Activated CD4-positive, alpha-beta T cell treated with anti-CD3 and anti-CD28 coated beads, Interleukin-2, Interleukin-6, amounts not matched to agents 100 ng/mL and 50 ng/mL, durations not matched to agents 16 hours and 8 hours (primary cell): Measurements from ENCODE around the gene SLC35F3.
"Not testable (repeated sequence)": the region's sequence is repeated elsewhere in the genome, so short reads cannot be mapped to it uniquely, and the experiment has no call there.

Experiments used
- DNase-seq: peaks from one replicate; pipeline ENCODE4 v3.0.0-alpha.2; 2020

Gene SLC35F3

GRCh38 chr1:234152344-234152743 lies 247.9 kb downstream of the SLC35F3 start:
- not testable (repeated sequence) for DNase-seq

GRCh38 chr1:234154320-234155251 lies 250.1 kb downstream of the SLC35F3 start:
- peak; percentile 73 for DNase-seq

DNA sequence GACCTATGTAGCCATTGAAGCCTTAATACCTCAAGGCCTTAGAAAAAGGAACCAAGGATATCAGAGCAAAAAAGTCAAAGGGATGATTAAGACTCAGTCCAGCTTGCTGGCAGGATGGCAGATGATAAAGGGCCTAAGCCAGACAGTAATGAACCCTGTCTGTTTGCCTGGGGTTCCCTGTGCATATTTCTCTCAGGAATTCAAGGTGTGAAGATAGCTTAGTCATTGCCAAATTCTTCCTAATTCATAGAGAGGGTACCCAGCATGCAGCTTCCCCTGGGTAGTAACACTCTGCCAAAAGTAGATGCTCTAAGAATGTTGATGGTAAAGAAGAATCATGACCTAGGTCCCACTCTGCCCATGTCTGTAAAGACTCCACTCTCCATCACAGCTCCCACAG lies 258.2 kb downstream of the SLC35F3 start:
- no peak for DNase-seq

- no peak for DNase-seq
Observed at GRCh38 chr1:234163267-234163919, 258.9 kb downstream of the SLC35F3 start.

DNA sequence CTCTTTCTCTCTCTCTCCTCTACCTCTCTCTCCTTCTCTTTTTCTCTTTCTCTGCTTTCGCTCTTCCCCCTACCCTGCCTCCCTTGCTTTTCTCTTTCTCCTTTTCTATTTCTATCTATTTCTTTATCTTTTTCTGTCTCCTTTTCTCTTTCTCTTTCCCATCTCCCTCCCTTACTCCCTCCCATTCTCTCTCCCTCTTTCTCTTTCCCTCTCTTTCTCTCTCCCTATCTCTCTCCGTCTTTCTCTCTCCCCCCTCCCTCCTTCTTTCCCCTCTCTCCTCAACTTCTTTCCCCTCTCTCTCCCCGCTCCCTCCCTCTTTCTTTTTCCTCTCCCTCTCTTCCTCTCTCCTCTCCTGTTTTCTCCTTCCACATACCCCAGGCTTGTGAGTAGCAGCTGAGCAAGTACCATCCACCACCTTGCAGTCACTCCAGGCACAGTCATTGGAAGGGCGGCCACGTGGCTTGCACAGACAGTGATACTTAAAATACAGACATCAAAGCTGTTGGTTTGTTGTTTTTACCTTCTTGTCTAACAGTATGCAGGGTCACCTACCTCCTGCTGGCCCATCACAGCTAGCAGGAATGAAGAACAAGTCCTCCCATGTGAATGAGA lies 259.7 kb downstream of the SLC35F3 start:
- no peak for DNase-seq

DNA sequence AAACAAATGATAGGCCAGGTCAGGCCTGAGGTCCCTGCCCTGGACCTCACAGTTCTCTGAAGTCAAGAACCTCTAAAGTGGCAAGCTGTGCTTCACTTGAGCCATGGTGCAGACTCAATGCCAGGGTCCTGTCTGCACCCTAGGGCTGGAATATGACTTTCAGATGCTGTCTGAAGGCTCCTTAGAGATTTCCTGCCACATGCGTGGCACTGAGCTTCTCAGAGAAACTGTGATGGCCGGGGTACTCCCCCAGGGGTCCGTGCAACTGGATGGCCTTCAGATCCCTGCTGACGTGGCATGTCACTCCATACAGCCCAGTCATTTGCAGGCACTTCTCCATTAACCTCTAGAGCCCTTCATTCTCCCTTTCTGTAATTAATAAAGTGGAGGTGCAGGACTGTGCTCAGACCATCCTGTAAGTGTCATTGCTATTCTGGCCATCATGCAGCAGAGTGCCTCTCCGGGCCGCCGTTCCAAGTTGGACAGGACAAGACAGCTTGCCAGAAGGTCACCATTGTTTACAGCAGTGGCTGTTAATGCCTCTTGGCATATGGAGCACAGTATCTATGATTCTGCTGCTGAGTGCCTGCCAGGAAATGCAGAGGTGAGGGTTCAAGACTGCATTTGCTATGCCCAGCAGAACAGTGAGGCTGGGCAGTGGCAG lies 263.7 kb downstream of the SLC35F3 start:
- DNase-seq = no peak

GRCh38 chr1:234169161-234169849 lies 264.8 kb downstream of the SLC35F3 start:
- no peak for DNase-seq

DNA sequence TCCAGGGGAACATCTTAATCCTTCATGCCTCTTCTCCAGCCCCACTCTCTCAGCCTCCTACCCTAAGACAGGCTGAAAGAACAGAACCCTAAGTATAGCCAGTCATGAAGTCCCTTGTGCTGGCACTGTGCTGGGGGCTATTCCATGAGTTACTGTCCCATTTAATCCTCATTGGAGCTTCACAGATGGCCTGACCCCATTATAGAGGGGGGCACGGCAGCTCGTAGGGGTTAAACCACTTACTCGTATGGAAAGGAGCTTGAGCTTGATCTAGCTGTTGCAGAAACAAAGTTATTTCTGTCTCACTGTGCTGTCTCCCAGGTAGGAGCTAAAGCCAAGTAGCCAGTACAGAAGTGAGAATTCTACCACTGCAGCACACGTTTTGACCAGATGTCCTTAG lies 265.6 kb downstream of the SLC35F3 start:
- no peak for DNase-seq

DNA sequence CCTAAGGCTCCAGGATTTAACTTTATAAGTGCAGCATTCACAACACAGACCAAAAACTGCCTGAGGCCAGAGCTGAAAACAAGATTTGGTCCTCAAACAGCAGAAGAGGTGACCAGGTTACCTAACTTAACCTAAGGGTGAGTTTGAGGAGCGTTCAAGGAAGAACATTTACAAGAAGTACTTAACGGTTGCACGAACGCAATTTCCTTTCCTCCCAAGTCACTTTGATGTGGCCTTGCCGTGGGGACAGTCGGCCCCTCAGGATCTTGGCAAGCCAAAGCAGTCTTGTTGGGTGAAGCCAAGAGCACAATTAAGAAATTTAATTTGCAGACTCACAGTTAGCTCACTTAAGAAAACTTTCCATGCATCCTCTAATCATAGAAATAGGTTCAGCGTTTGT lies 266.1 kb downstream of the SLC35F3 start:
- peak; percentile 62 for DNase-seq

GRCh38 chr1:234173968-234174367 lies 269.5 kb downstream of the SLC35F3 start:
- DNase-seq = no peak

DNA sequence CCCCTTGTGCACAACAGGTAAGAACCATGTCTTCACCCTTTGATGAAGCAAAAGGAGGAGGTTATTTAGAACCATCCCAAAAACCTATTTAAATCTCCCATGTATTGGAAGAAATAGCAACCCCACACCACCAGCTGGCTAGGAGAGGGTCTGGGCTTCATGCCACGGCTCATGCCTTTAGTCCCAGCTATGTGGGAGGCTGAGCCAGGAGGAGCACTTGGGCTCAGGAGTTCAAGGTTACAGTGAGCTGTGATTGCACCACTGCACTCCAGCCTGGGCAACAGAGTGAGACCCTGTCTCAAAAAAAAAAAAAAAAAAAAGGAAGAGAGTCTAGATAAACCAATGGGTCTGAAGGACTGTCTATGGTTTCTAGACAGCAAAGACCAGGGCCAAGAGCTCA lies 270.9 kb downstream of the SLC35F3 start:
- DNase-seq = no peak

GRCh38 chr1:234176000-234176399 lies 271.5 kb downstream of the SLC35F3 start:
- DNase-seq = no peak

- not testable (repeated sequence) for DNase-seq
Observed at GRCh38 chr1:234176847-234177246, 272.4 kb downstream of the SLC35F3 start.

DNA sequence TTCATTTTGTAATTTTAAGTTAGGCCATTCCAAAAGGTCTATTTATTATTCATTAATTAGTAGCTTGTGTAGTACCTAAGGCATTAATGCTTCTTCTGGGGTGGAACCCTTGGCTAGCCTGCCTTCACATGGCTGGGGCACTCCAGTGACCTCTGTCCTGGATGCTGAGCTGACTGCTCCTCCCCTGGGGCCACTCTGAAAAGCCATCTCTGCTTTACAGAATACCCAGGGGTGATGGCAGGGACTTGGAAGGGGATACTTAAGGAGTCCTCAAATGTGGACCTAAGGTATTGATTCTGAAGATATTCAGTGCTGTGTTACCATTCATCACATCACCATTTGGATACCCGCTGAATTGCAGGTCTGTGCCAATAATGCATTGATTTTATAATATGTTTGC lies 281.0 kb downstream of the SLC35F3 start:
- no peak for DNase-seq

GRCh38 chr1:234186037-234186688 lies 281.7 kb downstream of the SLC35F3 start:
- peak; percentile 84 for DNase-seq

DNA sequence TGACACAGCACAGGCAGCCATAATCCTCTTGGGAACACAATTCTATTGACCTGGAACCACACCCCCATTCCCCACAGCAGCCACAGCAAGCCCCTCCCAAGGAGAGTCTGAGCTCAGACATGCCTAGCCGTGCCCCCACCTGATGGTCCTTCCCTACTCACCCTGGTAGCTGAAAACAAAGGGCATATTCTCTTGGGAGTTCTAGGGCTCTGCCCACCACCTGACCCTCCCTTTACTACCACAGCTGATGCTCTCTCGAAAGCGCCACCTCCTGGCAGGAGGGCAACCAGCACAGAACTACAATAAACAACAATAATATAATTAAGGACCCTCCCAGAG lies 283.9 kb downstream of the SLC35F3 start:
- peak; percentile 34 for DNase-seq

- no peak for DNase-seq
Observed at GRCh38 chr1:234197839-234198238, 293.4 kb downstream of the SLC35F3 start.

GRCh38 chr1:234199476-234200127 lies 295.1 kb downstream of the SLC35F3 start:
- DNase-seq = no peak

- DNase-seq = no peak
Observed at GRCh38 chr1:234200566-234200965, 296.1 kb downstream of the SLC35F3 start.

DNA sequence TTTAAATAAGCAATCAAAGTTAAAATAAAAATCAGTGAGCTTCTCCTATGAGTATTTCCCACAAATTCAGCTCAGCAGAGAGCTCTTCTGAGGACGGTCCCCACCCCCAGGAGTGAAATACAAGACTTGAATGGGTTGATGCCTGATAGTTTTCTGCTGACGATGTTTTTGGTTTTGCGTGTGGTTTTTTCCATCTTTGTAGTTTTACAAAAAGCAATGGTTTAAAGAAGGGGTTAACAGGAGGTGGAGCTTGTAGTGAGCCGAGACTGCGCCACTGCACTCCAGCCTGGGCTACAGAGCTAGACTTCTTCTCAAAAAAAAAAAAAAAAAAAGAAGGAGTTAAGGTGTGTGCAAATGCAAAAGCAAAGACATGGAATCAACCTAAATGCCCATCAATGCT lies 297.1 kb downstream of the SLC35F3 start:
- no peak for DNase-seq

DNA sequence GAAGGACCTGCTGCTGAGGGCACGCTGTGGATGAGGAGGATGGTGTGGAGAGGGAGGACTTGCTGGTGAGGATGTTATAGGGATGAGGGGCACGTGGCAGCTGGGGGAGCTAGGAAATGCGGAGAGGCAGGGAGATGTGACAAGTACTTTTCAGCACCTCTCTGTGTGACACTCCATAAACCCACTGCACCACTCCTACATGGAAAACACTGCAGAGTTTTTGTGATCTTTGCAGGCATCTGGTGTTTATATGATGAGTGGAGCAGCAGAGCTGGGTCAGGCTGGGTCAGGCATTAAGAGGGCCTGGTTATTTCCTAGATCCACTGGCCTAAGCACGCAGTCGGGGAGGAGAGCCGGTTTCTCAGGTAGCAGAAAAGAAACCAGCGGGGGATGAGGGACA lies 301.5 kb downstream of the SLC35F3 start:
- no peak for DNase-seq
